SH-SY5Y (cell line): Measurements from ENCODE around the gene MARCHF5.

Experiments
- GATA2 ChIP-seq: IDR thresholded peaks from 2 replicates; pipeline ENCODE4 v1.6.1; 2011; ENCODE audit warnings: mild to moderate bottlenecking, low read depth, low read length
- GATA3 ChIP-seq: IDR thresholded peaks from 2 replicates; pipeline ENCODE4 v1.6.1; 2011; ENCODE audit warnings: low read depth, mild to moderate bottlenecking, low read length, moderate library complexity

GRCh38 chr10:92290076-92290836, 711 bp upstream of the MARCHF5 start:
- TF ChIP-seq GATA2 (no peak; the same call in 1 of the 2 replicates), GATA3 (no peak)
